ENCODE data around the gene CCDC27. TPM values are rescaled to one million over a fixed set of nuclear protein-coding genes. Genes with fewer than 3 reads are reported as not detected.

The CCDC27 gene
- total and polyA plus RNA-seq, 2 of the 13 experiments (the other 11 are each of a cell fraction or from before 2014, with no cell fraction given), result not detected

- no peak for TF ChIP-seq PAF1 (CRISPR knock-in tag; IDR thresholded peaks at IDR 0.05)
- no peak for TF ChIP-seq ZNF280D (CRISPR knock-in tag; IDR thresholded peaks at IDR 0.05)
- TF ChIP-seq ZNF773 (CRISPR knock-in tag; IDR thresholded peaks at IDR 0.05; ENCODE audit: borderline replicate concordance), result no peak; the same call in 1 of the 2 replicates
- no peak for TF ChIP-seq ZFP36L1 (CRISPR knock-in tag; IDR thresholded peaks at IDR 0.05)
- TF ChIP-seq ZNF891 (CRISPR knock-in tag; IDR thresholded peaks at IDR 0.05), result 0 out of 2 replicates have a peak, but pooled peaks have one; percentile 33
- TF ChIP-seq CHD4 (IDR thresholded peaks at IDR 0.05; ENCODE audit: borderline replicate concordance, low read length), result no peak
- no peak for TF ChIP-seq ZNF235 (CRISPR knock-in tag; IDR thresholded peaks at IDR 0.05; ENCODE audit: borderline replicate concordance)
- 0 out of 2 replicates have a peak, but pooled peaks have one; percentile 52 for TF ChIP-seq ZFAT (CRISPR knock-in tag; conservative IDR thresholded peaks at IDR 0.05)
- TF ChIP-seq NR2F6 (IDR thresholded peaks at IDR 0.05), result 0 out of 2 replicates have a peak, but pooled peaks have one; percentile 18
- peak; percentile 59; the same call in 1 of the 2 replicates for TF ChIP-seq NR2F6 (CRISPR knock-in tag; IDR thresholded peaks at IDR 0.05)
- TF ChIP-seq ZNF605 (CRISPR knock-in tag; IDR thresholded peaks at IDR 0.05), result no peak
- no peak for TF ChIP-seq ZNF446 (CRISPR knock-in tag; IDR thresholded peaks at IDR 0.05)
- TF ChIP-seq TAF15 (IDR thresholded peaks at IDR 0.05; ENCODE audit: low read depth, low read length, poor library complexity, severe bottlenecking), result no peak
- TF ChIP-seq ZNF296 (CRISPR knock-in tag; conservative IDR thresholded peaks at IDR 0.05), result no peak
- no peak for TF ChIP-seq ZFP62 (CRISPR knock-in tag; IDR thresholded peaks at IDR 0.05)
- TF ChIP-seq PPARG (CRISPR knock-in tag; conservative IDR thresholded peaks at IDR 0.05), result 0 out of 2 replicates have a peak, but pooled peaks have one; percentile 28
- TF ChIP-seq CBX5 (CRISPR knock-in tag; IDR thresholded peaks at IDR 0.05; ENCODE audit: borderline replicate concordance), result peak; percentile 84
- TF ChIP-seq ERF (CRISPR knock-in tag; IDR thresholded peaks at IDR 0.05), result peak; percentile 60; the same call in 1 of the 2 replicates
- peak; percentile 87; the same call in 1 of the 2 replicates for TF ChIP-seq SAFB2 (CRISPR knock-in tag; IDR thresholded peaks at IDR 0.05; ENCODE audit: borderline replicate concordance, low read depth)
- no peak for TF ChIP-seq NCOR1 (IDR thresholded peaks at IDR 0.05; ENCODE audit: borderline replicate concordance, low read length)
- peak; percentile 93 for TF ChIP-seq GABPA (IDR thresholded peaks at IDR 0.05; ENCODE audit: low read depth, low read length)
- TF ChIP-seq GABPA (CRISPR knock-in tag; IDR thresholded peaks at IDR 0.05; ENCODE audit: low read depth), result peak; percentile 96
- no peak for TF ChIP-seq KDM6A (CRISPR knock-in tag; IDR thresholded peaks at IDR 0.05; ENCODE audit: low read depth)
- TF ChIP-seq CBFB (CRISPR knock-in tag; IDR thresholded peaks at IDR 0.05), result 0 out of 2 replicates have a peak, but pooled peaks have one; percentile 43
- no peak for TF ChIP-seq ZNF33A (CRISPR knock-in tag; IDR thresholded peaks at IDR 0.05; ENCODE audit: borderline replicate concordance)
- TF ChIP-seq BCL6 (CRISPR knock-in tag; IDR thresholded peaks at IDR 0.05), result peak; percentile 54; the same call in 1 of the 2 replicates
- no peak for TF ChIP-seq ZBTB7B (CRISPR knock-in tag; IDR thresholded peaks at IDR 0.05)
- TF ChIP-seq ZNF619 (CRISPR knock-in tag; IDR thresholded peaks at IDR 0.05), result peak; percentile 81
- no peak for TF ChIP-seq REXO4 (CRISPR knock-in tag; IDR thresholded peaks at IDR 0.05; ENCODE audit: borderline replicate concordance)
- 0 out of 2 replicates have a peak, but pooled peaks have one; percentile 25 for TF ChIP-seq CHCHD3 (CRISPR knock-in tag; IDR thresholded peaks at IDR 0.05)
- no peak; the same call in 1 of the 2 replicates for TF ChIP-seq ZNF335 (CRISPR knock-in tag; IDR thresholded peaks at IDR 0.05)
Measured at GRCh38 chr1:3796215-3797061, 44.2 kb downstream of the CCDC27 start, which contains the start of gene LRRC47 (continued).
